MM.1S (cell line): ENCODE results near the gene OTOP3.

ENCODE experiments used
- CTCF ChIP-seq: fragments of 300-600 bp; sonication (generic); IDR thresholded peaks from 2 replicates; pipeline ENCODE4 v1.5.1; 2016; ENCODE audit warnings: antibody characterized with exemption, low read length, mixed read lengths
- EZH2 ChIP-seq: fragments of 300-600 bp; sonication (generic); optimal IDR thresholded peaks from 2 replicates; pipeline ENCODE3; 2017; ENCODE audit warnings: low read depth, mild to moderate bottlenecking, antibody characterized with exemption, low read length, mixed read lengths
- EZH2phosphoT487 ChIP-seq: fragments of 300-600 bp; sonication (generic); IDR thresholded peaks from 2 replicates; pipeline ENCODE4 v1.6.1; 2018; ENCODE audit warnings: antibody characterized with exemption, low read length

GRCh38 chr17:74935048-74935447 is 650 bp upstream of the OTOP3 start:
- TF ChIP-seq EZH2 (no peak), CTCF (no peak), EZH2phosphoT487 (no peak)
